HG03565 (cell line): Measurements from ENCODE around the gene GSK3A.

Source experiments
- ATAC-seq: cut with Tn5 transposase; IDR thresholded peaks from one replicate; pipeline ENCODE4 v1.9.1; 2021; ENCODE audit warnings: mild to moderate bottlenecking, moderate library complexity; ENCODE audit not compliant: unreplicated experiment

The GSK3A gene

DNA sequence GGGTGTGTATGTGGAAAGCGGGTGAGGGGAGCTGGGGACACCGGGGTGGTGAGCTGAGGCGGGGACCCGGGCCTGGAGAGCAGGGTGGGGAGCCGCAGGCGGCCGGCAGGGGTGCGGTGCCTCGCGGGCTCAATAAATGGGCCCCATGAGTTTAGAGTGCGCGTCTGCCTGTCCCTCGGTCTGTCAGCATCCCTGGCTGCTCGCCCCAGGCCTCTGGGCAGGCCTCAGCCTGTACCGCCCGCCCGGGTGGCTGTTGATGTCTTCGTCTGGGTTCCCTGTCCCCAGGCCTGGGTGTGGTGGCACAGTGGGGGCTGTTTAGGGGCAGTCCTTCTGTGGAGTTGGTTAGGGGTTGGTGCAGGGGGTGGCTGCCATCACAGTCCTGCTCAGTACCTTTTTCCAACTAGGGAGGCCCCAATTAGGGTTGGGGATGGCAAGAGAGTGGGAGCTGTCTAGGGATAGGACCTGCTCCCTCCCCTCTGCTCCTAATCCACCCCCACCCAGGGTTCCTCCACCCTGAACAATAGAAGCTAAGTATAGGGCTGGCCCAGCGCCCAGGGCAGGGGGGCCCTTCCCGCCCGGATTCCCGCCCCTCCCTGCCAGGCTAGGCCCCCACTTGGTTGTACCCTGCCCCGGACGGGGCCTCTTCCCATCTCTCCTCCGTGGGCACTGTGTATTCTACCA lies 38.9 kb upstream of the GSK3A start:
- no peak for ATAC-seq

DNA sequence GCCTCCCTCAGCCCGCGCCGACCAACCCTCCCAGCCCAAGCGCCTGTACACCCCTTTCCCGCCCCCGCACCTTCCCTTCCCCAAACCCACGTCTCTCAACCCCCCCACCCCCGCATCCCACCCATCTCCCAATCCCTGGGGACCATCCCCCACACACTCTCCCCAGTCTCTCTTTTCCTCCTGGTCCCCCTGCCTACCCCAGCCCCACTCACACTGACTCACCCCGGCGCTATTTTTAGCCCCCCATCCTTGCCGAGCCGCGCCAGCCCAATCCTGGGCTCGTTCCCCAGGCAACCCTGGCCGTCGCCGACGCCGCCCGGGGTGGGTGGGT lies 38.4 kb upstream of the GSK3A start:
- ATAC-seq: no peak

DNA sequence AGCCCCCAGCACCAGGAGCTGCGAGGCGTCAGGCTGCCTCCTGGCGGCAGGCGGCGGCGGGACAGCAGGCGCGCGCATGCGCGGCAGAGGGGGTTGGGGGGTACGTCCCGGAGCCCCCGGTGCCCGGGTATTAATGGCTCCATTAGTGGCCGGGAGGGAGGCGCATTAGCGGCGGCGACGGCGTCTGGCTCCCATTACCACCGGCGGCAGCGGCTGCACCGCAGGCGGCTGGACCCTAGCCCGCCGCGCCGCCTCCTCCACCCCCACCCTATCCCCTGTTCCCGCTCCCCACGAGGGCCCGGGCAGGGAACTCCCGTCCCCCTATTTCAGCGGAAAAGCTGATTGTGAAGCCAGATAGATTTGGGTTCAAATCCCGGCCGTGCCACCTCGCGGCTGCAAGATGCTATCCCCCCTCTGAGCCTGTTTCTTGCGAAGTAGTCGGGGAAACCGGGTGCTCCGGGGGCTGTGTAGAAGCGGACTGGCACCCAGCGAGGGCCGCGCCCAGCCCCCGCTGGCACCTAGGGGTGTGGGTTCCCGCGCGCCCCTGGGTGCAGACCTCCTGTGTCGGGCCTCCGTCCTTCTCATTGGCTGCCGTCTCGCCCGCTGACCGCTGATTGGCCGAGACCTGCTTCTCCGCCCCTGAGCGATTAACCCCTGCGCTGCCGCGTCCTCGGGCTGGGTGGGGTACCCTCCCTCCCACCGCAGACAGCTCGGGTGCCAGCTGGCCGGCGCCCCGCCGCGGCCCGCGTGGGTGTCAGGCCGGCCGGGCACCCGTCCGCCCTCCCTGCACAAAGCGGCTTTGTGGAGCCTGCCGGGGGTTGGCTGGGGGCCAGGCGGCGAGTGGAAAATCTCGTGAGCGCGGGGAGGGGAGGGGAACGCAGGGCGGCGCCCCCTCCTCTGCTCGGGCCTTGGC lies 37.8 kb upstream of the GSK3A start:
- ATAC-seq: no peak

DNA sequence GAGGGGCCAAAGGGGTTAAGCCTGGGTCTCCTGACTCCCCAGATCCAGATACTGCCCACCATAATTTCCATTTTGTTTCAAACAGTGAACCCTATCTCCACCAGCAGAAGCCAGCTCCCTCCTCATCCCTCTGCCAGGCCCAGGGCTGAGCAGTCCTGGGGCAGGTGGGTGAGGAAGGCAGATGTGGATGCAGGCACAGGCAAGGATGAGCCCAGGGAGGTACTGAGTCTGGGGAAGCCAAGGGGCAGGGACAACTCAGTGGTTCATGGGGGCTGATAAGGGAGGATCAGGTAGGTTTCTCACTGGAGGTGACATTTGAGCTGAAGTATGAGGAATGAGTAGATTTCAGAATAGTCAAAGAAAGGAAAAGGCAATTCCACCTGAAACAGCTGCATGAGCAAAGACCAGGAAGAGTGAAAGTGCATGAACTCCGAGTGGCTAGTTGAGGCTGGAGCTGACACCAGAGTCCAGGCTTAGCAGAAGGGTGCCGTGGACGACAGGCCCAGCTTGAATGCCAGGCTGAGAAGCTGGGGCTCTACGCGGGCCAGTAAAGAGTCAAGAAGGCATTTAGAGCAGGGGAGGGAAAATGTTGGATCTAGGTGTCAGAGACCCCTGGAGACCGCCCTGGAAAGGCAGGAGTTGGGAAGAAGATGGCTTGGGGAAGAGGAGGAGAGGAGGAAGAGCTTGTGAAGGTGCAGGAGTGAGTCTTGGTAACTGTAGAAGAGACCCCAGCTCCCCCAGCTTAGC lies 36.9 kb upstream of the GSK3A start:
- no peak for ATAC-seq

DNA sequence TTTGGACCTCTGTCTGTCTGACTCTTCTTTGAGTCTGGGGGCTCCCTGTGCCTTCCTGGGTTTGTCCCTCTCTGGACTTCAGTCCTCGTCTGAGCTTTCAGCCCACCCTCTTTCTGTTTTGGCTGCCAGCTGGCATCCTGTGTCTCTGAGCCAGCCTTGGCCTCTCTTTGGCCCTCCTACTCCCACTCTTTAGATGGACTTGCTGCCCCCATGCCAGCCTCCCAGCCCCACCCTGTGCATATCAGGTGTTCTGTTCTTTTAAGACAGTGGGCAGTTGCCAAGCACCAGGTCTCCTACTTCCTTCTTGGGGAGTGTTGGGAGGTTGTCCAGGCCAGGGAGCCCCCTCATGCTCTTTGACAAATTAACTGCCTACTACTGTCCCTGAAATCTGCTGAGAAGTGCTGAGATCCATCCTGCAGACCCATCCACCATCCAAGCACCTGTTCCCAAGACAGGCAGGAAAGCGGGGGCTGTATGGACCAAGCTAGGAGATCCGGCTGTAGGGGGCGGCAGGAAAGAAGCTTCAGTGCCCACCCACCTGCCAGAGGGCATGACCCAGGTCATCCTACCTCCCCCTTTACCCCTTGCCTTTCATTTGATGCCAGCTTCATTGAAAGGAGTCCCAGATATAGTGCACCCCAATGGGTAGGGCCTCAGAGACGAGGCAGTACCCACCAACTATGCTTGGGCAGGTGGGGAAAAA lies 36.2 kb upstream of the GSK3A start:
- ATAC-seq: no peak

DNA sequence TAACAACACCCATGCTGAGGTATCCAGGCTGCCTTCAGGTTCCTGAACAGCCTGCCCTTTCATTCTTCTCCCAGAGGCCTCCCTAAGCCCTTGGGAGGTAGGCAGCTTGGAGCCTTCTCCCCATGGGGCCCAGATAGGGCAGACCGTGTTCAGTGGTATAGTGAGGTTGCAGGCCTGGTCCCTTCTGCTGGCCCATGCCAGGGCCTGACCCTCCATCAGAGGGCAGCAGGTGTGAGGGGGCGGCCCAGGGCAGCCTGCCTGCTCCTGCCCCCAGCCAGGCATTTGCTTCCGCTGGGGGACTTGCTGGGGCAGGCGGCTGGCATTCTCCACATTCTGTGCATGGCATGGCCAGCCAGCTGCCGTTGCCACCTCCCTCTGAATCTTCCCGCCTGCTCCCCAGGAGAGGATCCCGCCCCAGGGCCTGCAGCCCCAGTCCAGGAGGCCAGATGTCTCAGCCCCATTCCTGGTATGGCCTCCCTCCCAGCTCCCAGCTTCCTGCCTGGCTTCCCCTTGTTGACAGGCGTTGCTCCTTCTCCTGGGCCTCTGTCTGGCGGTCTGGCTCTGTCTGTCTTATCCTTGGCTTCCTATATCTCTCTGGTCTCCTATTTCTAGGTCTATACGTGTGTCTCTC lies 35.5 kb upstream of the GSK3A start:
- no peak for ATAC-seq

DNA sequence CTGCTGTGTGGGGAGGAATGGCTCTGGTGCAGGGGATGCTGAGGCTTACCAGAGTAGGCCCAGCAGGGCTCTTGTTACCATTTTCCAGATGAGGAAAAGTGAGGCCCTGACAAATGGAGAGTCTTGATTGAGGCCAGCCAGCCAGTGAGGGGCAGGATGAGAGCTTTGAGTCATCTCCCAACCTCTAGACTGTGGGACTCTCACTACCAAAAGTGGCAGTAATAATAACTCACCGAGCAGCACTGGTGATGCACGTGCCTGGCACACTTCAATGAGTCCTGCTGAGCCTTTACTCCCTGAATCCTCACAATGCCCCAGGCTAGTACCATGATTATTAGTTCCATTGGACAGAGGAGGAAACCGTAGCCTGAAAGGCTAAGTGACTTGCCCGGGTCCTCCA lies 34.4 kb upstream of the GSK3A start:
- ATAC-seq: no peak

DNA sequence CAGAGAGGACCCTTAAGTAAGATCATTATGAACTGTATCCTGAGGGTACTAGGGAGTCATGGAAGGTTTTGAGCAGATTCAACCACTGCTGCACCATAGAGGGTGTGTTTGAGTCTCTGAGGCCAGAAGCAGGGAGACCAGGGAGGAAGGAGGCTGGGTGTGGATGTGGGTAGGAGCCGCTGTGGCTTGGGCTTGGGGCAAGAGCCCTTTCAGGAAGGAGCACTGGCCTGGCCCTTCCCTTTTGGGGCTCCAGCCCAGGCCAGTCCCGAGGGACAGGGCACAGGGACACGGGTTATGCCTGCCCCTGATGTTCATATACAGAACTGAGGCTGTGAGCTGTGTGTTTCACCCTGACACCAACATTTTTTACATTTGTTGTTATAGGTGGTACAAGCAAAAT lies 33.9 kb upstream of the GSK3A start:
- no peak for ATAC-seq

DNA sequence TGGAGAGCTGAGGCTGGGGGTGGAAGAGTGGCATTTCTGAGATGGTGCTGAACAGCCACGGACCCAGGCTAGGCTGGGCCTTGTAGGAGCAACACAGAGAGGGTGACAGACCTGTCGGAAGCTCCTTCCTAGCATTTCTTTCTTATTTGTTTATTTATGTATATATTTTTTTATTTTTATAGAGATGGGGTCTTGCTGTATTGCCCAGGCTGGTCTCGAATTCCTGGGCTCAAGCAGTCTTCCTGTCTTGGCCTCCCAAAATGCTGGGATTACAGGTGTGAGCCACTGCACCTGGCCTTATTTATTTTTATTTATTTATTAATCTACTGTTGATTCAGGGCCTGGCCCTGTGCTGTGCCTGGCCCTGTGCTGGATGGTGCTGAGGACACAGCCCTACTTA lies 33.1 kb upstream of the GSK3A start:
- ATAC-seq: no peak

DNA sequence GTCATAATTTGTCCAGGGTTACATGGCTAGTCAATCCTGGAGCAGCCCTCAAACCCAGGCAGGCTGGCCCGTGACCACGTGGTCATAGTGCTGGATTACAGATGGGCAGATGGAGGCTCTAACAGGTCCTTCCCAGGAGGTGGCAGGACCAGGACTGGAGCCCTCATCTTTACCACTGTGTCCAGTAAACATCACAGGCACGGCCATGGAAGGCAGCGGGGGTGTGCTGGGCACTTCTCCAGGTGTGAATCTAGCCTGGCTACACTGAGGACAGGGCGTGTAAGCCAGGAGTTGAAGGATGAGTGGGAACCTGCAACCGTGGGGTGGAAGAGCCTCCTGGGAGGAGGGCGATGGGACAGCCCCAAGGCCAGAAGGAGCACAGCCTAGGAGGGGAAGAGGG lies 32.7 kb upstream of the GSK3A start:
- ATAC-seq: no peak

DNA sequence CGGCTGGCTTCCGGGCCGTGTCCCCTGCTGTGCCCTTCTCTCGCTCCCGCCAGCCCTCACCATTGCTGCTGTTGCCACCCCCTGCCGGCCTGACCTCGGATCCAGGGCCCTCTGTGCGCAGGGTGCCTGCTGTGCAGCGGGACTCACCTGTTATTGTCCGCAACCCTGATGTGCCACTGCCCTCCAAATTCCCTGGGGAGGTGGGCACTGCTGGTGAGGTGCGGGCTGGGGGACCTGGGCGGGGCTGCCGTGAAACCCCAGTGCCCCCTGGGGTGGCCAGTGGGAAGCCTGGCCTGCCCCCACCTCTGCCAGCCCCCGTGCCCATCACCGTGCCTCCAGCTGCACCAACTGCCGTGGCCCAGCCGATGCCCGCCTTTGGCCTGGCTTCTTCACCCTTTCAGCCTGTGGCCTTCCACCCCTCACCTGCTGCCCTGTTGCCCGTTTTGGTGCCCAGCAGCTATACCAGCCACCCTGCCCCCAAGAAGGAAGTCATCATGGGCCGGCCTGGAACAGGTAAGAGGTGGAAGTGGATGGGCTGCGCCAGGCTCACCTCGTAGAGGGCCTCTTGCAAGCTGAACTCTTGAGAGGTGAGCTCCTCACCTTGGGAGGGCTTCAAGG lies 31.8 kb upstream of the GSK3A start:
- ATAC-seq: no peak

DNA sequence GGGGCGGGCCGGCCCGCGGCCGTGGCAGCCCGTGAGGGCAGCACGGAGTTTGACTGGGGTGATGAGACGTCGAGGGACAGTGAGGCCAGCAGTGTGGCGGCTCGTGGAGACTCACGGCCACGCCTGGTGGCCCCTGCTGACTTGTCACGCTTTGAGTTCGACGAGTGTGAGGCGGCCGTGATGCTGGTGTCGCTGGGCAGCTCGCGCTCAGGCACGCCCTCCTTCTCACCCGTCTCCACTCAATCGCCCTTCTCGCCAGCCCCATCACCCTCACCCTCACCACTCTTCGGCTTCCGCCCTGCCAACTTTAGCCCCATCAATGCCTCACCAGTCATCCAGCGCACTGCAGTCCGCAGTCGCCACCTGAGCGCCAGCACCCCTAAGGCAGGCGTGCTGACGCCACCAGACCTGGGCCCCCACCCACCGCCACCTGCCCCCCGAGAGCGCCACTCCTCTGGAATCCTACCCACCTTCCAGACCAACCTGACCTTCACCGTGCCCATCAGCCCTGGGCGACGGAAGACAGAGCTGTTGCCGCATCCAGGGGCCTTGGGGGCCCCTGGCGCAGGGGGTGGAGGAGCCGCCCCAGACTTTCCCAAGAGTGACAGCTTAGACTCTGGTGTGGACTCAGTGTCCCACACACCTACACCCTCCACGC lies 31.1 kb upstream of the GSK3A start:
- no peak for ATAC-seq

DNA sequence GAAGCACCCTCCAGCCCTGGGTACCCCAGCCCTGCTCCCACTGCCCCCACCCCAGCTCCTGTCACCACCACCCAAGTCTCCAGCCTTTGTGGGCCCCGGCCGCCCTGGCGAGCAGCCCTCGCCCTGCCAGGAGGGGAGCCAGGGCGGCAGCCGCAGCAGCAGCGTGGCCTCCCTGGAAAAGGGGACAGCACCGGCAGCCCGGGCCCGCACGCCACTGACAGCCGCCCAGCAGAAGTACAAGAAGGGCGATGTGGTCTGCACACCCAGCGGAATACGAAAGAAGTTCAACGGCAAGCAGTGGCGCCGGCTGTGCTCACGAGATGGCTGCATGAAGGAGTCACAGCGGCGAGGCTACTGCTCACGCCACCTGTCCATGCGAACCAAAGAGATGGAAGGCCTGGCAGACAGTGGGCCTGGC lies 30.6 kb upstream of the GSK3A start:
- ATAC-seq: no peak

DNA sequence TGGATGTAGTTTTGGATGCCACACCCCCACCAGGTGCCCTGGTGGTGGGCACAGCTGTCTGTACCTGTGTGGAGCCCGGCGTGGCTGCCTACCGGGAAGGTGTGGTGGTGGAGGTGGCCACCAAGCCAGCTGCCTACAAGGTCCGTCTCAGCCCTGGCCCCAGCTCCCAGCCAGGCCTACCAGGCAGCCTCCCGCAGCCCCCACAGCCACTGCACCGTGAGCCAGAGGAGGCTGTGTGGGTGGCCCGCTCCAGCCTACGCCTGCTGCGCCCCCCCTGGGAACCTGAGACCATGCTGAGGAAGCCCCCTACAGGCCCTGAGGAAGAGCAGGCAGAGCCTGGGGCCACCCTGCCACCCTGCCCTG lies 30.1 kb upstream of the GSK3A start:
- ATAC-seq: no peak

DNA sequence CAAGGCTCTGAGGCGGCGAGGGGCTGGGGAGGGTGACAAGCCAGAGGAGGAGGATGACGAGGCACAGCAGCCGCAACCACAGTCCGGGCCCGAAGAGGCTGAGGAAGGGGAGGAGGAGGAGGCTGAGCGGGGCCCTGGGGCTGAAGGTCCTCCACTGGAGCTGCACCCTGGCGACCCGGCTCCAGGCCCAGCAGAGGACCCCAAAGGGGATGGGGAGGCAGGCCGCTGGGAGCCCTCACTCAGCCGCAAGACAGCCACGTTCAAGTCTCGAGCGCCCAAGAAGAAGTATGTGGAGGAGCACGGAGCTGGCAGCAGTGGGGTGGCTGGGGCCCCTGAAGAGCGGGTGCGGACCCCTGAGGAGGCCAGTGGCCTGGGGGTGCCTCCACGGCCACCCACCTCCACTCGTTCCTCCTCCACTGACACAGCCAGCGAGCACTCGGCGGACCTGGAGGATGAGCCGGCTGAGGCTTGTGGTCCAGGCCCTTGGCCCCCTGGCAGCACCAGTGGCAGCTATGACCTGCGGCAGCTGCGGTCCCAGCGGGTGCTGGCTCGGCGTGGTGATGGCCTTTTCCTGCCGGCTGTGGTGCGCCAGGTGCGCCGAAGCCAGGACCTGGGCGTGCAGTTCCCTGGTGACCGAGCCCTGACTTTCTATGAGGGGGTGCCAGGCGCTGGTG lies 29.6 kb upstream of the GSK3A start:
- ATAC-seq: no peak

DNA sequence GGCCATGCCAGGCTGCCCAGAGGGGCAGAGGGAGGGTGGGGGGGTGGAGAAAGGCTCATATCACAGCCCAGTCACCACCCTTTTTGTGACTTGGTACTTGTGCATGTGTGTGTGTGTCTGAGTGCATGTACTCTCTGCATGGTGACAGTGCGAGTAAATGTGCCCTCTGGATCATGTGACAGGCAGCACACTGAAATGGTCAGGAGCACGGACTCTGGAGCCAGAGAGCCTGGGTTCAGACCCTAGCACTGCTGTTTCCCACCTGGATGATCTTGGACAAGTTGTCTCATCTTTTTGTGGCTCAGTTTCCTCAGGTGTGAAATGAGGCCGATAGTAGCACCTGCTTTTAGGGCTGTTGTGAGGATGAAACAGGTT lies 28.6 kb upstream of the GSK3A start:
- ATAC-seq: no peak

DNA sequence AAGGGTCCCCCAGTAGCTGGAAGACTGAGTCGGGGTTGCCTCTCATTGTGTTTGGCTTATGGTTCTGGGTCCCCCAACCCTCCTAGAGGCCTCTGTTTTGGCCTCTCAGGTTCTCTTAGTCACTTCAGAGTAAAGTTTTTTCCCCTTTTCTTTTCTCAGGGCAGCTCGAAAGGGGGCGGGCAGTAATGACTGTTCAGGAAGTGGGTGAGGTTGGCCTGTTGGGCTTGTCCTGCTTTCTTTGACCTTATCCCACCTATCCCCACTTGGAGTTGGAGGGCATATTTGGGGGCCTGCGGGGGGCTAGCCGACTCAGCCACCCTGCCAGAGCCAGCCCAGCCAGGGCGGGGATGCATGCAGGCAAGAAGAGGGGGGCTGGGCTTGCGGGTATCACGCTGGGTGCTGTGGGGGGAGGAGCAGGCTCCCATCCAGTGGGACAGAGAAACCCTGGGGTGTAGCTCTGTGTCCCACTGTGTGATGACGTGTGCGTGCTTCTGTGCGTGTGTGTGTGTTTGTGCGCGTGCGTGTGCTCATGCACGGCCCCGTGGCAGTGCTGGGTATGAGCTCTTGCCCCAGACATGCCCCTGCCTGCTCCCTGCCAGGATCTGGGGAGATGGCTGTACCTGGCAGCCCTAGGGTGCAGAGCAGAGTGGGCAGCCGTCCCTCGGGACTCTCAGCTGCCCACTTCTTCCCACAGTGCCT lies 28.1 kb upstream of the GSK3A start:
- ATAC-seq: no peak

DNA sequence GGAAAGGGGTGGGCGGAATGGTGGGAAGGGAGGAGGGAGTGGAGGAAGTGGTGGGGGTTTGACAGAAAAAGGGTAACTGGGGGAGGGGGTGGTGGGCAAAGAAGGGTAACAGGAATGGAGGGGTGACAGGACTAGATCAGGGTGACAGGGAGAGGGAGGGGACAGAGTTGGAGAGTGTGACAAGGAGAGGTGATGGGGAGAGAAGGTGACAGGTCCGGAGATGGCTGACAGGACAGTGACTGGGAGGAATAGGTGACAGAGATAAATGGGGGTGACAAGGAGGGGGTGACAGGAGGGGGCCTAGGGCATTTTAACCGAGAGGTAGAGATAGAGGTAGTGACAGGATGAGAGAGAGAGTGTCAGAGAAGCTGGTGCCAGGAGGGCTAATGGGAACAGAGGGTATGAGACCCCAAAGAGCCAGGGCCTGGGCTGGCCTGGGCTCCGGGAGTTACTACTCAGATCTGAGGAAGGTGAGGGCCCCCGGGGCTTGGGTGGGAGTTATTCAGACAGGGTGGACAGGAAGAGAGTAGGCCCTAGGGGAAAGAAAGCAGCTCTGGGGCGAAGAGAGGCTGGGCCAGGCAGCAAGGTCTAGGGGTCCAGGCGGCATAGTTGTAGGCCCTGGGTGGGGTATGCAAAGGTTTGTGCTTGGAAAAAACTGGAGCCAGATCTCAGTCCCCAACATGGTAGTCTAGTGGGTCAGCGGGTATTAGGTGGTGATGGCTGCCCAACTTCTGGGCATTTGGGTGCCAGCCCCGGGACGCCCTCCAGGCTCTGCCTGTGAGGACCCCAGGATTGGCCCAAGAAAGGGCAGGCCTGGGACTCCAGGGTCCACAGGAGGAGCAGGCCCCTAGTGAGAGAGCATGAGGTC lies 27.3 kb upstream of the GSK3A start:
- ATAC-seq: no peak
